Measurements from ENCODE around the gene ODF2L. TPM values are rescaled to one million over a fixed set of nuclear protein-coding genes. Genes with fewer than 3 reads are reported as not detected.
A peak's percentile ranks its signal among the peaks of the same experiment; 100 is the strongest.
"Not testable (repeated sequence)": the region's sequence is repeated elsewhere in the genome, so short reads cannot be mapped to it uniquely, and the experiment has no call there.

Gene ODF2L
- total RNA-seq, 1 donor from 2014 or later, result 13.4 TPM

- H3K27me3 ChIP-seq (ENCODE audit: control insufficient read depth, insufficient read depth, low read length), result no peaks in the 10 kb centered on the region
- no peak for FAIRE-seq
- peak; percentile 9 for TF ChIP-seq CTCF (IDR thresholded peaks at IDR 0.05; ENCODE audit: insufficient read depth, low read length, severe bottlenecking)
- H3K36me3 ChIP-seq (ENCODE audit: control insufficient read depth, insufficient read depth, low read length), result peaks cover 3% of the 10 kb centered on the region
- no peak overlapping the region for H3K4me3 ChIP-seq (ENCODE audit: low read depth, low read length)
- peak; percentile 23 for DNase-seq (ENCODE audit: low read depth)
These were observed 39.9 kb downstream of the ODF2L start for GRCh38 chr1:86356247-86356646.

GRCh38 chr1:86352086-86352485 is 44.0 kb downstream of the ODF2L start:
- Histone ChIP-seq H3K4me3 (ENCODE audit: low read depth, low read length) (no peak overlapping the region), H3K36me3 (ENCODE audit: control insufficient read depth, insufficient read depth, low read length) (peaks cover 3% of the 10 kb centered on the region), H3K27me3 (ENCODE audit: control insufficient read depth, insufficient read depth, low read length) (no peaks in the 10 kb centered on the region)
- DNase-seq (ENCODE audit: low read depth), result peak; percentile 49
- no peak for FAIRE-seq
- TF ChIP-seq CTCF (IDR thresholded peaks at IDR 0.05; ENCODE audit: insufficient read depth, low read length, severe bottlenecking), result no peak

- H3K36me3 ChIP-seq (ENCODE audit: control insufficient read depth, insufficient read depth, low read length); DNase-seq (ENCODE audit: low read depth); FAIRE-seq; H3K4me3 ChIP-seq (ENCODE audit: low read depth, low read length); H3K27me3 ChIP-seq (ENCODE audit: control insufficient read depth, insufficient read depth, low read length): not testable (repeated sequence)
These were observed 45.9 kb downstream of the ODF2L start for GRCh38 chr1:86350230-86350629.

GRCh38 chr1:86346388-86346787 is 49.7 kb downstream of the ODF2L start:
- H3K4me3 ChIP-seq (ENCODE audit: low read depth, low read length), result no peak overlapping the region
- FAIRE-seq, result no peak
- no peaks in the 10 kb centered on the region for H3K36me3 ChIP-seq (ENCODE audit: control insufficient read depth, insufficient read depth, low read length)
- DNase-seq (ENCODE audit: low read depth), result no peak
- no peaks in the 10 kb centered on the region for H3K27me3 ChIP-seq (ENCODE audit: control insufficient read depth, insufficient read depth, low read length)
- no peak for TF ChIP-seq CTCF (IDR thresholded peaks at IDR 0.05; ENCODE audit: insufficient read depth, low read length, severe bottlenecking)

- Histone ChIP-seq H3K36me3 (ENCODE audit: control insufficient read depth, insufficient read depth, low read length) (no peaks in the 10 kb centered on the region), H3K4me3 (ENCODE audit: low read depth, low read length) (no peak overlapping the region), H3K27me3 (ENCODE audit: control insufficient read depth, insufficient read depth, low read length) (no peaks in the 10 kb centered on the region)
- no peak for FAIRE-seq
- no peak for DNase-seq (ENCODE audit: low read depth)
- TF ChIP-seq CTCF (IDR thresholded peaks at IDR 0.05; ENCODE audit: insufficient read depth, low read length, severe bottlenecking), result no peak
These were observed 51.1 kb downstream of the ODF2L start for GRCh38 chr1:86345042-86345441.

- DNase-seq (ENCODE audit: low read depth), result no peak
- Histone ChIP-seq H3K27me3 (ENCODE audit: control insufficient read depth, insufficient read depth, low read length) (no peaks in the 10 kb centered on the region), H3K4me3 (ENCODE audit: low read depth, low read length) (no peak overlapping the region), H3K36me3 (ENCODE audit: control insufficient read depth, insufficient read depth, low read length) (no peaks in the 10 kb centered on the region)
- peak; percentile 79 for FAIRE-seq
- TF ChIP-seq CTCF (IDR thresholded peaks at IDR 0.05; ENCODE audit: insufficient read depth, low read length, severe bottlenecking), result no peak
These were observed 56.2 kb downstream of the ODF2L start for GRCh38 chr1:86339906-86340305.

All from bronchial epithelial cell (primary cell).